Activated naive CD8-positive, alpha-beta T cell treated with anti-CD3 and anti-CD28 coated beads, Interleukin-2, amount 50 U/mL, for 24 hours (primary cell): ENCODE data around the gene ZFYVE28.

ENCODE experiments used
- ATAC-seq: fragments of 150-1000 bp; cut with Tn5 transposase; one replicate; pipeline ENCODE4 v1.10.0; 2021
- DNase-seq: peaks from one replicate; pipeline ENCODE4 v3.0.0; 2021
- H3K27ac Mint-ChIP-seq: one replicate; pipeline ENCODE4 v1.8.0; 2021; ENCODE audit warnings: mild to moderate bottlenecking, mixed read lengths
- H3K27me3 Mint-ChIP-seq: one replicate; pipeline ENCODE4 v1.8.0; 2021; ENCODE audit warnings: mixed read lengths
- H3K36me3 Mint-ChIP-seq: one replicate; pipeline ENCODE4 v1.8.0; 2021; ENCODE audit warnings: low read depth, mixed read lengths
- H3K4me1 Mint-ChIP-seq: one replicate; pipeline ENCODE4 v1.8.0; 2021; ENCODE audit warnings: mixed read lengths
- H3K4me3 Mint-ChIP-seq: one replicate; pipeline ENCODE4 v1.8.0; 2021; ENCODE audit warnings: mild to moderate bottlenecking, moderate library complexity, mixed read lengths
- H3K9me3 Mint-ChIP-seq: one replicate; pipeline ENCODE4 v1.8.0; 2021; ENCODE audit warnings: mixed read lengths

ZFYVE28 gene

GRCh38 chr4:2331519-2332200 is 86.8 kb downstream of the ZFYVE28 start:
- no peak overlapping the region for H3K27ac Mint-ChIP-seq
- ATAC-seq (no peak), DNase-seq (no peak)
- peaks cover 15% of the 10 kb centered on the region for H3K9me3 Mint-ChIP-seq
- peaks cover 11% of the 10 kb centered on the region for H3K36me3 Mint-ChIP-seq
- no peaks in the 10 kb centered on the region for H3K4me1 Mint-ChIP-seq
- no peaks in the 10 kb centered on the region for H3K27me3 Mint-ChIP-seq
- no peak overlapping the region for H3K4me3 Mint-ChIP-seq

GRCh38 chr4:2331043-2331420 is 87.4 kb downstream of the ZFYVE28 start:
- peaks cover 22% of the 10 kb centered on the region for H3K9me3 Mint-ChIP-seq
- DNase-seq (no peak), ATAC-seq (no peak)
- H3K4me1 Mint-ChIP-seq, result no peaks in the 10 kb centered on the region
- H3K27ac Mint-ChIP-seq, result no peak overlapping the region
- peaks cover 12% of the 10 kb centered on the region for H3K36me3 Mint-ChIP-seq
- no peak overlapping the region for H3K4me3 Mint-ChIP-seq
- no peaks in the 10 kb centered on the region for H3K27me3 Mint-ChIP-seq

DNA sequence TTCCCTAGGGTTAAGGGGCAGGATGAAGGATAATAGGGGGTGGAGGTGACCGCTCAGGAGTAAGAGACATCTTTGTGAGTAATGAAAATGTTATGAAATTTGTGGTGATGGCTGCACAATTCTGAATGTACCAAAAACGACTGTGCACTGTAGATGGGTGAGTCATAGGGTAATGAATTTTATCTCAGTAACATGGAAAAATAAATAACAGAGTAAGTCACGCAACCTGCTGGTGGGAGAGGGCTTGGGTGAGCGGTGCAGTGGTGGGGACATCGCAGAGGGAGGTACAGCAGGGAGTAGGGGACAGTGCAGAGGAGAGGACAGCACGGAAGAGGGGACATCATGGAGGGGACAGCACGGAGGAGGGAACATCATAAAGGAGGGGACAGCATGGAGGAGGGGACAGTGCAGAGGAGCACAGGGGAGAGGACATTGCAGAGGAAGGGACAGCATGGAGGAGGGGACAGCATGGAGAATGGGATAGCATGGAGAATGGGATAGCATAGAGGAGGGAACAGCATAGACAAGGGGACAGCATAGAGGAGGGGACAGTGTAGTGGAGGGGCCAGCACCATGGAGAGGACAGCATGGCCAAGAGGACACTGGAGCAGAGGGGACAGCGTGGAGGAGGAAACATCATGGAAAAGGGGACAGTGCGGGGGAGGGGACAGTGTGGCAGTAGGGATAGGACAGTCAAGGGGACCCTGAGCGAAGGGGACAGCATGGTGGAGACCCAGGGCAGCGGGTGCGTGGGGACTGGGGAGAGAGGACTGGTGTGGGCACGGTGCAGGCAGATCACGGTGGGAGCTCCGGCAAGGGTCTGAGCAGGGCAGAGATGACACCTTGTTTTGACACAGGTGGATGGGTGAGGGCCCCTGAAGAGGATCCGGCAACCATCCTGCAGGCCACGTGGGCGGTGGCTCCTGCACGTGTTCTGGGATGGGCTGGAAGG is 88.1 kb downstream of the ZFYVE28 start:
- H3K36me3 Mint-ChIP-seq, result peaks cover 12% of the 10 kb centered on the region
- H3K4me3 Mint-ChIP-seq, result no peak overlapping the region
- no peak for DNase-seq
- H3K27me3 Mint-ChIP-seq, result no peaks in the 10 kb centered on the region
- no peaks in the 10 kb centered on the region for H3K4me1 Mint-ChIP-seq
- ATAC-seq, result no peak
- no peak overlapping the region for H3K27ac Mint-ChIP-seq
- peaks cover 23% of the 10 kb centered on the region for H3K9me3 Mint-ChIP-seq

- Mint-ChIP-seq H3K4me3 (no peak overlapping the region), H3K9me3 (peaks cover 23% of the 10 kb centered on the region), H3K36me3 (peaks cover 12% of the 10 kb centered on the region), H3K27ac (no peak overlapping the region), H3K27me3 (no peaks in the 10 kb centered on the region), H3K4me1 (no peaks in the 10 kb centered on the region)
- ATAC-seq (no peak), DNase-seq (no peak)
These were observed 90.9 kb downstream of the ZFYVE28 start for GRCh38 chr4:2327579-2327978.

- Mint-ChIP-seq H3K36me3 (peaks cover 12% of the 10 kb centered on the region), H3K4me1 (peaks cover 8% of the 10 kb centered on the region), H3K4me3 (no peak overlapping the region), H3K27me3 (no peaks in the 10 kb centered on the region), H3K9me3 (peaks cover 23% of the 10 kb centered on the region), H3K27ac (no peak overlapping the region)
- DNase-seq, result no peak
- no peak for ATAC-seq
These were observed 93.6 kb downstream of the ZFYVE28 start for GRCh38 chr4:2324891-2325290.

DNA sequence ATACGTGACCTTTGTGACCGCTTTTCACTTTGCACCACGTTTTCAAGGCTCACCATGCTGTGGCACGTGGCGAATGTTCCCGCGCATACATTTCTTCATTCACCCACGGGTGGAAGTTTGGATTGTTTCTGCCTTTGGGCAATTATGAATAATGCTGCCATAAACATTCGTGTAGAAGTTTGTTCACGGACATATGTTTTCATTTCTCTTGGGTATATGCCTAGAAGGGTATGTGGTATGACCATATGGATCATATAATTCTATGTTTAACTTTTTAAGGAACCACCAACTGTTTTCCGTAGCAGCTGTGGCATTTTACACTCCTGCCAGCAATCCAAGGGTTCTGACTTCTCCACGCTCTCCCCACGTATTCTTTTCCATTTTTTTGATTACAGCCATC is 95.6 kb downstream of the ZFYVE28 start:
- Mint-ChIP-seq H3K36me3 (peaks cover 2% of the 10 kb centered on the region), H3K27me3 (no peaks in the 10 kb centered on the region), H3K4me3 (no peak overlapping the region), H3K9me3 (peaks cover 13% of the 10 kb centered on the region), H3K27ac (no peak overlapping the region), H3K4me1 (peaks cover 8% of the 10 kb centered on the region)
- ATAC-seq, result no peak
- DNase-seq, result no peak

DNA sequence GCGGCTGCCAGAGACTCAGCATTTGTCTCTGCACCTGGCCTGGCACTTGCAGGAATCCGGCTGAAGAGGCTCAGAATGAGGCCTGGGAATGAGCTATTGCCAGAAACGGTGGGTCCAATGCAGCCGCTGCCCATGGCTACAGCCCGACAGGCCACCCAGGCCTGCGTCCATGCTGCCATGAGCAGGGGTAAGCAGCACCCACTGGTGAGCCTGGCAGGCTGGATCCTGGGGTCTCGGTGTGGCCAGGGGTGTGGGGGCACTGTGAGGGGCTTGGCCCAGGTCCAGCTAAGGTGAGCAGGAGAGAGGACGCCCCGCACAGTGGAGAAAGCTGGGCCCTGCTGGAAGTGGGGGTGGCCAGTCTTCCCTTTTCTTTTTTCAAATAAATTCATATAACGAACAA is 96.2 kb downstream of the ZFYVE28 start:
- no peak for ATAC-seq

DNA sequence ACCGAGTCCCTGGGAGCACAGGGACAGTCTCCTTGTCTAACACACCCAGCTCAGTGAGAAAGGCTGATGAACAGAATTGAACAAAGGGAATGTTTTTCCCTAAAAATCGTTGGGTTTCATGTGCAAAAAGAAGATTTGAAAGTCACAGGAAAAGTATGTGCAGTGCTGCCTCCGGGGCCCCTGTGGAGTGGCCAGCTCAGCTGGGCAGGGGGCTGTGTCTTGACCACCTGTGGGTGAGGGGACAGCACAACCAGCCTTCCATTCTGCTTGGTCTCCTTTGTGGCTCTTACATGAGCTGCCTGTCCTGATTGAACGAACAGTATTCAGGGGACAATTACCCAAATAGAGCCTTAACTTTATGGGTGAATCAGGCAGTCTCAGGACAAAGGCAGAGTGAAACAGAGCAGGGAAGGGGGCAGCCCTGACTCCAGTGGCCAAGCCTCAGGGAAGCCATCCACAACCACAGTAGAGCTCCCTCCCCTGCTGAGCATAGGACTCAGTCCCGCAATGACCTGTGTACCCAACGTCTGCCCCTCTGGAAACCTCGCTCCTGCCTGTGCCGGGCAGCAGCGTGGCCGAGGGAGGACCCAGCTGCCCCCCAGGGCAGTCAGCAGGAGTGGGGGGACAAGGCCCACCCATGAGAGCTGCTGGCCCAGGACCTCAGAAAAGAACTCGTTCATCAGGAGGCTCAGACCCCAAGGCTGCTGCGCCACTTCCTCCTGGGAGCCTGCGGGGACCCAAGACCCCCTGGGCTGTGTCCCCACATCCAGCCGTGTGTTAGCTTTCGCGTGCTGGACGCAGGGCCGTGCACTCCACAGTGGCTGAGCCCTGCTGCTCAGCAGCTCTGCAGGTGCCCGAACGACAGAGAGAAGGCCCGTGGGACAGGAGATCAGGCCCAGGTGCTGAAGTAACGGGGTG is 96.9 kb downstream of the ZFYVE28 start:
- no peak overlapping the region for H3K4me3 Mint-ChIP-seq
- DNase-seq, result no peak
- H3K4me1 Mint-ChIP-seq, result peaks cover 8% of the 10 kb centered on the region
- H3K9me3 Mint-ChIP-seq, result peaks cover 6% of the 10 kb centered on the region
- ATAC-seq, result no peak
- no peak overlapping the region for H3K27ac Mint-ChIP-seq
- H3K27me3 Mint-ChIP-seq, result no peaks in the 10 kb centered on the region
- H3K36me3 Mint-ChIP-seq, result no peaks in the 10 kb centered on the region

More for the DNA sequence above, 96.2 kb downstream of the ZFYVE28 start:
- no peak overlapping the region for H3K27ac Mint-ChIP-seq
- peaks cover 8% of the 10 kb centered on the region for H3K9me3 Mint-ChIP-seq
- H3K27me3 Mint-ChIP-seq, result no peaks in the 10 kb centered on the region
- H3K36me3 Mint-ChIP-seq, result peaks cover 2% of the 10 kb centered on the region
- H3K4me3 Mint-ChIP-seq, result no peak overlapping the region
- no peak for DNase-seq
- peaks cover 8% of the 10 kb centered on the region for H3K4me1 Mint-ChIP-seq

DNA sequence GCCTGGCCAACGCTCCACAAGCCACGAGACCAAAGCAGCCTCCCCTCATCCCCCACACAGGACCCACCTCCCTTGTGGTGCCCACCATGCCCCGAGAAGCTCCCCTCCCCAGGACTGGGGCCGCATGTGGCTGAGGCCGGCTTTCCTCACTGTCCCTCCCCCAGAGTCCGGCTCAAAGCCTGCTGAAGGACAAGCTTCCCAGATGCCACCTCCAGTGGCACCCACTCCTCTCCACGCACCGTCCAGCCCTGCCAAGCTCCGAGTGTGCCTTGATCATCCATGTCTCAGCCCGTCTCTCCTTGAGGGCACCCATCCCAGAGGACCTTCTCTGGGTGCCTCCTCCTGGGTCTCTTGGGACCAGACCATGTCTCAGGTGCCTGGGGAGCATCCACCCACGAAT is 97.7 kb downstream of the ZFYVE28 start:
- no peaks in the 10 kb centered on the region for H3K9me3 Mint-ChIP-seq
- H3K36me3 Mint-ChIP-seq, result no peaks in the 10 kb centered on the region
- no peak for ATAC-seq
- no peaks in the 10 kb centered on the region for H3K27me3 Mint-ChIP-seq
- H3K27ac Mint-ChIP-seq, result no peak overlapping the region
- H3K4me1 Mint-ChIP-seq, result peaks cover 8% of the 10 kb centered on the region
- no peak overlapping the region for H3K4me3 Mint-ChIP-seq
- DNase-seq, result no peak

DNA sequence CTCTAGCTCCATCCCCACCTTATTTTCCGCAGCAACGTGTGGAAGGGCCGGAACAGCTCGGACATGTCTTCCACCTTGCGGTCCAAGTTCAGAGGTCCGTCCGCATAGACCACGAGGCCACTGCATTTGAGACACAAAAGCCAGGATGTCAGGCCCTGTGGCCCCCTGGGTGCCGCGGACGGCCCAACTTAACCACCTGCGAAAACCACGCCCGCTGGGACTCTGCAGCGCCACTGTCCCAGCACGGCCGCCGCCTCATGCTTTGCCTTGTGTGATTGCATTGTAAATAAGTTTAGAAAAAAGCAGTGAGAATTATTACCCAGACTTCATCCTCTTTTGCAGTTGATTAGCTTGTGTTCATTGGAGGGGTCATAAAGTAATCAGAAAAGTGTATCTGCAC is 98.3 kb downstream of the ZFYVE28 start:
- DNase-seq (no peak), ATAC-seq (no peak)
- Mint-ChIP-seq H3K4me3 (no peak overlapping the region), H3K4me1 (peaks cover 8% of the 10 kb centered on the region), H3K27ac (no peak overlapping the region), H3K36me3 (peaks cover 2% of the 10 kb centered on the region), H3K27me3 (no peaks in the 10 kb centered on the region), H3K9me3 (no peaks in the 10 kb centered on the region)

- H3K27me3 Mint-ChIP-seq, result no peaks in the 10 kb centered on the region
- no peak overlapping the region for H3K27ac Mint-ChIP-seq
- peaks cover 8% of the 10 kb centered on the region for H3K4me1 Mint-ChIP-seq
- no peak overlapping the region for H3K4me3 Mint-ChIP-seq
- no peak for ATAC-seq
- no peaks in the 10 kb centered on the region for H3K9me3 Mint-ChIP-seq
- peaks cover 2% of the 10 kb centered on the region for H3K36me3 Mint-ChIP-seq
- DNase-seq, result no peak
These were observed 99.6 kb downstream of the ZFYVE28 start for GRCh38 chr4:2318885-2319284.

DNA sequence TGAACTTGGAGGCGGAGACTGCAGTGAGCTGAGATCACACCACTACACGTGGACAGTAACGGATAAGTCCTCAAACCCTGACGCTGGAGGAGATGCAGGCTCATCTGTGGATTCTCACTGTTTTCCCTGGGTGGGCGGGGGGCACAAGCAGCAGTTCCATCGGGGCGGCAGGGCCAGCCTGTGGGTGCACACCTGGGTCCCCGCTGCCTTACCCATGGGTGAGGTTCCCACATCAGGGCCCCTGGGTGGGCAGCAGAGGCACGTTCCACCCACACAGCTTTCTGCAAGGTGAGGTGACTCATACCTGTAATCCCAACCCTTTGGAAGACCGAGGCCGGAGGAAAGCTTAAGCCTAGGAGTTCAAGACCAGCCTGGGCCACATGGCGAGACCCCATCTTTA is 100.0 kb downstream of the ZFYVE28 start:
- H3K4me3 Mint-ChIP-seq, result no peak overlapping the region
- H3K36me3 Mint-ChIP-seq, result peaks cover 2% of the 10 kb centered on the region
- peaks cover 8% of the 10 kb centered on the region for H3K4me1 Mint-ChIP-seq
- no peaks in the 10 kb centered on the region for H3K27me3 Mint-ChIP-seq
- ATAC-seq, result no peak
- DNase-seq, result no peak
- H3K27ac Mint-ChIP-seq, result no peak overlapping the region
- H3K9me3 Mint-ChIP-seq, result no peaks in the 10 kb centered on the region

DNA sequence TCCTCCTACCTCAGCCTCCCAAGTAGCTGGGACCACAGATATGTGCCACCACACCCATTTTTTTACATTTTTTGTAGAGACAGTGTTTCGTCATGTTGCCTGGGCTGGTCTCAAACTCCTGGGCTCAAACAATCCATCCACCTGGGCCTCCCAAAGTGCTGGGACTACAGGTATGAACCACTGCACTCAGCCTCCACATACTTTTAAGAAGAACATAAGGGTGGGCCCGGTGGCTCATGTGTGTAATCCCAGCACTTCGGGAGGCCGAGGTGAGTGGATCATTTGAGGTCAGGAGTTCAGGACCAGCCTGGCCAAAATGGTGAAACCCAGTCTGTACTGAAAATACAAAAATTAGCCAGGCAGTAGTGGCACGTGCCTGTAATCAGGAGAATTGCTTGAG is 105.1 kb downstream of the ZFYVE28 start:
- Mint-ChIP-seq H3K36me3 (peaks cover 5% of the 10 kb centered on the region), H3K27ac (no peak overlapping the region), H3K4me3 (no peak overlapping the region), H3K27me3 (no peaks in the 10 kb centered on the region), H3K4me1 (no peaks in the 10 kb centered on the region), H3K9me3 (no peaks in the 10 kb centered on the region)
- DNase-seq (no peak), ATAC-seq (no peak)

DNA sequence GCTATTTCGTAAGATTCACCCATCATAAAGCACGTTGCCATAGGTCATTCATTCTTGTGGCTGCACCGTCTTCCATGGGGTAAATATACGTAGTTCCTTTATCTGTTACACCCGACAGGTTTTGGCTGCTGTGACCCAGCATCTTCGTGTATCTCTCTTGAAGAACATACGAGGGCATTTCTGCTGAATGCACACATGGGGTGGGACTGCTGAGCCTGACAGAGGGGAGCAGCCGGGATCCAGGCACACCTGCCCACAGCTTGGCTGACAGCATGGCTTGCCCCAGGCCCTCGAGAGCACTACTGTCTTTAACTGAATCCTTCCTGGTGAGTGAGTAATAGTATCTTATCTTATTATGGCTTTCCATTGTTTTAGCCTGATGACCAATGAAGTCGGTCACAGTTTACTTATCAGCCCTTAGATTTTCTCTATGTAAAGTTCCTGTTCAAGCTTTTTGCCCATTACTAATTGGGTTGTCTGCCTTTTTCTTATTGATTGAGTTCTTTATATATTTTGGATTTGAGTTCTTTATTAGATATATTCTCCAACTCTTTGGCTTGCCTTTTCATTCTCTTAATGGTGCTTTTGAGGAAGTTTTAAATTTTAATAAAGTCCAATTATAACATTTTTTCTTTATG is 111.6 kb downstream of the ZFYVE28 start:
- no peak for ATAC-seq
- Mint-ChIP-seq H3K4me1 (no peaks in the 10 kb centered on the region), H3K4me3 (no peak overlapping the region), H3K27ac (no peak overlapping the region), H3K36me3 (peaks cover 6% of the 10 kb centered on the region), H3K27me3 (no peaks in the 10 kb centered on the region), H3K9me3 (peaks cover 5% of the 10 kb centered on the region)
- DNase-seq, result no peak
